HUES64 (cell line): ENCODE data around the gene RASA3.

Source experiments
- H3K27ac ChIP-seq: 2 replicates; pipeline ENCODE4 v1.7.0; 2013; ENCODE audit warnings: low read depth, low read length, inconsistent platforms
- H3K27me3 ChIP-seq: 2 replicates; pipeline ENCODE4 v1.6.1; 2013; ENCODE audit warnings: mild to moderate bottlenecking, low read length; ENCODE audit not compliant: insufficient read depth
- H3K36me3 ChIP-seq: 2 replicates; pipeline ENCODE4 v1.6.1; 2013; ENCODE audit warnings: mild to moderate bottlenecking, low read length; ENCODE audit not compliant: insufficient read depth
- H3K4me1 ChIP-seq: 2 replicates; pipeline ENCODE4 v1.6.1; 2013; ENCODE audit warnings: mild to moderate bottlenecking, low read length, moderate library complexity; ENCODE audit not compliant: insufficient read depth
- H3K4me3 ChIP-seq: 2 replicates; pipeline ENCODE4 v1.5.1; 2013; ENCODE audit warnings: mild to moderate bottlenecking, low read length, moderate library complexity
- H3K9ac ChIP-seq: 2 replicates; pipeline ENCODE4 v1.6.1; 2013; ENCODE audit warnings: mild to moderate bottlenecking, low read depth, low read length
- H3K9me3 ChIP-seq: 2 replicates; pipeline ENCODE4 v1.6.1; 2013; ENCODE audit warnings: low read depth, low read length; ENCODE audit not compliant: insufficient read depth
- WGBS: fragments of 150-250, 120-280 bp; methylation state at CpG from one replicate; pipeline ENCODE4 v1.1.7; 2013; ENCODE audit warnings: missing lambda C conversion rate; 5-methylcytosine and 5-hydroxymethylcytosine counted together

The RASA3 gene

DNA sequence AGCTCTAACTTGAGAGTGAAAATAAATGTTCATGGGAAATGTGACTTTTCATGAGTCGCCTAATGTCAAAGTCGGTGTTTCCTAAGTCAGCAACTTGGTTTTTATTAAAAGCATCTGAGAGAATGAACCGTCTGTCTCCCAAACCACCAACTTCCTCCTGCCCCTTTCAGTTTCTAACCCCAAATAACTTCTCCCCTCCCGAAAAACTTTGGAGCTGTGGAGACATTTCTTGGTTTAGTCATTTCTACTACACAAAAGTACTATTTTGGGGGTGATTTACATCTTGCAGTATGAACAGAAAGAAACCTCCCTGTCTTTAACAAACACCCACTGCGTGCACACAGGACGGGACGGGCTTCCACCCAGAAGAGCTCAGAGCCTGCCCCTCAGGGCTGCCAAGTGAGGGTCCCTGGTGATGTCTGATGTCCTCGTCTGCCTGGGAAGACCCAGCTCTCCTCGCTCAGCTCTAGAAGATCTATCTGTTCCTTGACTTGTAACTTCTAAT is 65.0 kb downstream of the RASA3 start:
- Histone ChIP-seq H3K36me3 (no peaks in the 10 kb centered on the region), H3K9me3 (no peaks in the 10 kb centered on the region), H3K27ac (no peak overlapping the region), H3K27me3 (no peaks in the 10 kb centered on the region), H3K9ac (no peak overlapping the region), H3K4me3 (no peak overlapping the region), H3K4me1 (peaks cover 28% of the 10 kb centered on the region)
- 91% methylated on average over 9 of the region's 9 CpGs for WGBS

GRCh38 chr13:114066956-114067355 is 65.5 kb downstream of the RASA3 start:
- H3K4me3 ChIP-seq: no peak overlapping the region
- H3K27me3 ChIP-seq: no peaks in the 10 kb centered on the region
- H3K27ac ChIP-seq: no peak overlapping the region
- H3K9me3 ChIP-seq: no peaks in the 10 kb centered on the region
- H3K9ac ChIP-seq: no peak overlapping the region
- no peaks in the 10 kb centered on the region for H3K36me3 ChIP-seq
- WGBS: 92% methylated on average over 7 of the region's 7 CpGs
- H3K4me1 ChIP-seq: peaks cover 28% of the 10 kb centered on the region

GRCh38 chr13:114065926-114066774 is 66.3 kb downstream of the RASA3 start:
- peaks cover 22% of the 10 kb centered on the region for H3K4me1 ChIP-seq
- WGBS: 92% methylated on average over 35 of the region's 35 CpGs
- H3K27me3 ChIP-seq: no peaks in the 10 kb centered on the region
- H3K36me3 ChIP-seq: no peaks in the 10 kb centered on the region
- H3K9ac ChIP-seq: peak overlapping the region; percentile 70; the same call in 1 of the 2 replicates
- no peak overlapping the region for H3K27ac ChIP-seq
- no peaks in the 10 kb centered on the region for H3K9me3 ChIP-seq
- H3K4me3 ChIP-seq: no peak overlapping the region

DNA sequence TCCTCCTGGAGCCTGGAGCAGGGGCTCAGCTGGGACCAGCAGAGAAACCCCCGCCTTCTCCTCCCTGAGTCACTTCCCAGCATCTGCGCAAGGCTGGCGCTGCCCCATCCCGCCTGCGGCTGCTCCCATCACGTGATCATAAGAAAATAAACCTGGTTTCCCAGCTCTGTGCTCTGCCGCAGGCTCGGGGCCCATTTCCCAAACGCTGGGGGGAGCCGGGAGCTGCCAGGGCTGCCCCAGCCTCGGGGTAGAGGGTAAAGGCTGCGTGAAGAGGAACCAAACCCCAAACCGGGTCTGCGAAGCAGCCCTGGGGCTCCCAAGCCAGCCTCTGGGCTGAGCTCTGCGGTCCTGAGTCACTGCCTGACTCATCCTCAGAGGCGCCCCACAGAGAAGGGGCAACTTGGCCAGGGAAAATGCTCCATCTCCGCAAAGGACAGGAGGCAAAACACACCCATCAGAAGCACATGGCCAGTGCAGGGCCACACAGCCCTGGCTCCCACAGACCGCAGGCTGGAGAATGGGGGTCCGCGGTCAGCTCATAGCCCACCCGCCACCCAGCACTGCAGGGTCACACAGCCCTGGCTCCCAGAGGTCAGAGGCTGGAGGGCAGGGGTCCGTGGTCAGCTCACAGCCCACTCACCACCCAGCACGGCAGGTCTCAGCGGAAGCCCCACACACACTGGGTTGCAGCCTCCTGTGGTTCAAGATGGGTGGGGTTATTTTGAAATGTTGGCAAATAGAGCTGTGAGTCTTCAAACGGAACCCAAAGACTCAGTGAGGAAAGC is 67.1 kb downstream of the RASA3 start:
- H3K27ac ChIP-seq: peak overlapping the region; percentile 87

DNA sequence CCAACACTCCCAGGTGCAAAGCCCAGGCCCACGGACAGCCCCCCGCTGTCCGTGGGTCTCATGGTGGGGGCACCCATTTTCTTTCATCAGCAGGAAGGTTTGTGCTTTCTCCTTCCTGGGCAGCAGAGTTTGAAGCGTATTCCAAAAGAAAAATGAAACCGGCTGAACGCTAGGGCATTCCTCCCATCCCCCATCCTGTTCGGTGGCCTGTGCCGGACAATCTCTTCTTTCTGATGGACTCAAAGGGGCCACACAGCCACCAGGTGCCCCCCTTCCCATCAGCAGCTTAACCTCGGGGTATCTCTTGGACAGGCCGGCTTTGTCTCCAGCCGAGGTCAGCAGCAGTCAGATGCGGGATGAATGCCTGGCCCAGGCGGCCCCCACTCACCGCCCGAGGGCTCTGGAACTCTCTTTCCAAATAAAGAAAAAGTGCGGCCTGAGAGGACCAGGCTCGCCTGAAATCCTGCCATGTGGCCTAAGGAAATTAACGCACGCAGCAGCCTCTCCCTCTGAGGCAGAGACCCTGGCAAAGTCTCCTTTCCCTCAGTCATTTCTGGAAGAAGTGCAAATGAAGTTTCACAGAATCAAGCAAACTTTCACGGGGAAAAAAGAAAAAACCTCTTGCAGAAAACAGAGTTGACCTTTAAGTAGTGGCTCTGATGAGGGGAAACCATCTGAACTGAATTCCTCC is 67.8 kb downstream of the RASA3 start:
- WGBS: 35% methylated on average over 20 of the region's 20 CpGs
- Histone ChIP-seq H3K36me3 (no peaks in the 10 kb centered on the region), H3K4me1 (peaks cover 22% of the 10 kb centered on the region), H3K4me3 (peak overlapping the region; percentile 41), H3K27me3 (no peaks in the 10 kb centered on the region), H3K9me3 (no peaks in the 10 kb centered on the region), H3K9ac (peak overlapping the region; percentile 70; the same call in 1 of the 2 replicates), H3K27ac (peak overlapping the region; percentile 87)

More for the DNA sequence above, 67.1 kb downstream of the RASA3 start:
- Histone ChIP-seq H3K9me3 (no peaks in the 10 kb centered on the region), H3K36me3 (no peaks in the 10 kb centered on the region), H3K4me1 (peaks cover 22% of the 10 kb centered on the region), H3K4me3 (peak overlapping the region; percentile 41), H3K27me3 (no peaks in the 10 kb centered on the region), H3K9ac (peak overlapping the region; percentile 70)
- WGBS: 22% methylated on average over 25 of the region's 25 CpGs

GRCh38 chr13:114063545-114064449 is 68.6 kb downstream of the RASA3 start:
- no peaks in the 10 kb centered on the region for H3K27me3 ChIP-seq
- no peak overlapping the region for H3K4me3 ChIP-seq
- peaks cover 18% of the 10 kb centered on the region for H3K4me1 ChIP-seq
- no peaks in the 10 kb centered on the region for H3K9me3 ChIP-seq
- peak overlapping the region; percentile 70; the same call in 1 of the 2 replicates for H3K9ac ChIP-seq
- 91% methylated on average over 21 of the region's 22 CpGs for WGBS
- H3K36me3 ChIP-seq: no peaks in the 10 kb centered on the region
- H3K27ac ChIP-seq: peak overlapping the region; percentile 87; the same call in 1 of the 2 replicates

DNA sequence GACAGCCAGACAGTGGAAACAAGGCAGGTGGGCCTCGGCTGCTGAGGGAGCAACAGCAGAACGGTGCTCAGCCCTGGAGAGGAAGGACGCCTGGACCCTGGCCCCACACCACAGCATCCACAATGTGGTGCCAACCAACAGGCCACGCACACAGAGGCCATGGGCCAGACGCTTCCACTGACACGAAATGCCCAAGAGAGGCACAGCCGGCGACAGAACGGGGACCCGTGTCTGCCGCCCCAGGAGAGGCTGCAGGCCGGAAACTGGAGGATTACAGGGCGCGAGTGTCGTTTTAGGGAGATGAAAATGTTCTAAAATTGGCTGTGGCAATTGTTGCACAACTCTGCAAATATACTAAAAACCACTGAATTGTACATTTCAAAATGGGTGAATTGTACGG is 69.7 kb downstream of the RASA3 start:
- H3K9ac ChIP-seq: no peak overlapping the region
- H3K36me3 ChIP-seq: no peaks in the 10 kb centered on the region
- H3K4me3 ChIP-seq: no peak overlapping the region
- H3K9me3 ChIP-seq: no peaks in the 10 kb centered on the region
- no peaks in the 10 kb centered on the region for H3K27me3 ChIP-seq
- H3K27ac ChIP-seq: no peak overlapping the region
- H3K4me1 ChIP-seq: peaks cover 16% of the 10 kb centered on the region
- 96% methylated on average over 15 of the region's 16 CpGs for WGBS

- H3K36me3 ChIP-seq: no peaks in the 10 kb centered on the region
- H3K27me3 ChIP-seq: no peaks in the 10 kb centered on the region
- H3K27ac ChIP-seq: no peak overlapping the region
- no peak overlapping the region for H3K4me3 ChIP-seq
- no peaks in the 10 kb centered on the region for H3K9me3 ChIP-seq
- H3K4me1 ChIP-seq: peaks cover 16% of the 10 kb centered on the region
- 95% methylated on average over 34 of the region's 34 CpGs for WGBS
- no peak overlapping the region for H3K9ac ChIP-seq
Measured at GRCh38 chr13:114062341-114062740, 70.1 kb downstream of the RASA3 start.

GRCh38 chr13:114061744-114062143 is 70.7 kb downstream of the RASA3 start:
- no peaks in the 10 kb centered on the region for H3K9me3 ChIP-seq
- H3K4me3 ChIP-seq: no peak overlapping the region
- 91% methylated on average over 18 of the region's 20 CpGs for WGBS
- no peaks in the 10 kb centered on the region for H3K36me3 ChIP-seq
- no peaks in the 10 kb centered on the region for H3K27me3 ChIP-seq
- H3K4me1 ChIP-seq: peaks cover 16% of the 10 kb centered on the region
- H3K9ac ChIP-seq: no peak overlapping the region
- no peak overlapping the region for H3K27ac ChIP-seq

DNA sequence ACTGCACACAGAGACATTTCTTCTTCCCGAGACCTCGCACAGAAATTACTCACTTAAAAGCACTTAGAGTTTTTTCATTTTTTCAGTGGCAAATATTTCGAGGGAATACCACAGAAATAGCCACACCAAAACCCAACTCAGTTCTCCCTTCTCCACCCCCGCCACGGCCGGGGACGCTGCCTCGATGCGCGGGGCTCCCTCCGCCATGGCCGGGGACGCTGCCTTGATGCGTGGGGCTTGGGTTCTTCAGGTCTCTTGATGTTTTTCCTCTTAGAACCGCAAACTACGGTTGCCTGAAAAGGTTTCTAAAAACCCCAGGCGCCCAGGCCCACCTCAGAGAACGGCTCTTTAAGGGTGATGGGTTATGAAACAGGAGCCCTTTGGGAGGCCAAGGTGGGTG is 71.4 kb downstream of the RASA3 start:
- Histone ChIP-seq H3K4me3 (no peak overlapping the region), H3K9ac (no peak overlapping the region), H3K4me1 (peaks cover 16% of the 10 kb centered on the region), H3K27me3 (no peaks in the 10 kb centered on the region), H3K9me3 (no peaks in the 10 kb centered on the region), H3K27ac (no peak overlapping the region), H3K36me3 (no peaks in the 10 kb centered on the region)
- WGBS: 94% methylated on average over 18 of the region's 18 CpGs
